Suprapubic skin (tissue), 2 donors: ENCODE results near the gene JAML.

Experiments
- EP300 ChIP-seq: sonication (generic); formaldehyde crosslinking; IDR thresholded peaks from one replicate; pipeline ENCODE4 v1.6.1; 2017; ENCODE audit warnings: antibody characterized with exemption
- POLR2A ChIP-seq, 2 donors: fragments of 450-650 bp; IDR thresholded peaks; one replicate each; pipeline ENCODE4 v1.6.1; 2017; ENCODE audit warnings: antibody characterized with exemption in 2 of 2, mild to moderate bottlenecking in 2 of 2, moderate library complexity in 2 of 2

GRCh38 chr11:118211006-118211405 is 13.8 kb downstream of the JAML start:
- no peak for TF ChIP-seq EP300
- TF ChIP-seq POLR2A (IDR thresholded peaks at IDR 0.05): no peak
